ENCODE measurements around the gene PGLYRP3. TPM values are rescaled to one million over a fixed set of nuclear protein-coding genes. Genes with fewer than 3 reads are reported as not detected.

Gene PGLYRP3
- total RNA-seq, 1 experiment from 2014 or later: not detected

GRCh38 chr1:153260585-153261280, 52.0 kb downstream of the PGLYRP3 start:
- no peak for DNase-seq (ENCODE audit: low spot score)

- DNase-seq (ENCODE audit: low spot score): no peak
These were observed 53.4 kb downstream of the PGLYRP3 start, which contains the start of gene LORICRIN for GRCh38 chr1:153259387-153259786. LORICRIN (plus strand) TSS chr1:153259687; CDS start chr1:153260950, 1,263 bp downstream.

- DNase-seq (ENCODE audit: low spot score): no peak
These were observed 59.1 kb downstream of the PGLYRP3 start for GRCh38 chr1:153253693-153254092.

- no peak for DNase-seq (ENCODE audit: low spot score)
These were observed 59.7 kb downstream of the PGLYRP3 start for GRCh38 chr1:153253076-153253475.

- no peak for DNase-seq (ENCODE audit: low spot score)
These were observed 60.8 kb downstream of the PGLYRP3 start for GRCh38 chr1:153251988-153252387.

- DNase-seq (ENCODE audit: low spot score): no peak
These were observed 61.2 kb downstream of the PGLYRP3 start for GRCh38 chr1:153251562-153251961.

GRCh38 chr1:153251087-153251486, 61.7 kb downstream of the PGLYRP3 start:
- no peak for DNase-seq (ENCODE audit: low spot score)

- DNase-seq (ENCODE audit: low spot score): no peak
These were observed 62.6 kb downstream of the PGLYRP3 start for GRCh38 chr1:153250166-153250565.

GRCh38 chr1:153248176-153248879, 64.4 kb downstream of the PGLYRP3 start:
- DNase-seq (ENCODE audit: low spot score): no peak

Other genes starting within 250 kb of the PGLYRP3 start
- gene SPRR2B, start 241.3 kb downstream of the PGLYRP3 start, total RNA-seq (2014; rRNA removed; shearing (Covaris generic)): not detected in 2 replicates
- gene SPRR2E, start 218.4 kb downstream of the PGLYRP3 start, total RNA-seq (2014; rRNA removed; shearing (Covaris generic)): not detected in 2 replicates
- gene SPRR2F, start 199.4 kb downstream of the PGLYRP3 start, total RNA-seq (2014; rRNA removed; shearing (Covaris generic)): not detected in 2 replicates
- gene SPRR2G, start 162.1 kb downstream of the PGLYRP3 start, total RNA-seq (2014; rRNA removed; shearing (Covaris generic)): not detected in 2 replicates
- not detected in 2 replicates for gene LELP1, start 109.5 kb downstream of the PGLYRP3 start, total RNA-seq (2014; rRNA removed; shearing (Covaris generic))
- gene PRR9, start 95.4 kb downstream of the PGLYRP3 start, total RNA-seq (2014; rRNA removed; shearing (Covaris generic)): not detected in 2 replicates
- not detected in 2 replicates for gene LORICRIN, start 53.3 kb downstream of the PGLYRP3 start, total RNA-seq (2014; rRNA removed; shearing (Covaris generic))
- gene PGLYRP4, start 35.9 kb upstream of the PGLYRP3 start, total RNA-seq (2014; rRNA removed; shearing (Covaris generic)): not detected in 2 replicates
- gene S100A9, start 44.9 kb upstream of the PGLYRP3 start, total RNA-seq (2014; rRNA removed; shearing (Covaris generic)): not detected in 2 replicates
- not detected in 2 replicates for gene S100A12, start 62.7 kb upstream of the PGLYRP3 start, total RNA-seq (2014; rRNA removed; shearing (Covaris generic))
- gene S100A8, start 78.1 kb upstream of the PGLYRP3 start, total RNA-seq (2014; rRNA removed; shearing (Covaris generic)): not detected in 2 replicates
- gene S100A7A, start 103.6 kb upstream of the PGLYRP3 start, total RNA-seq (2014; rRNA removed; shearing (Covaris generic)): not detected in 2 replicates
- gene S100A7, start 147.7 kb upstream of the PGLYRP3 start, total RNA-seq (2014; rRNA removed; shearing (Covaris generic)): not detected in 2 replicates
- 1,463 and 1,751 TPM in 2 replicates for gene S100A6, start 223.0 kb upstream of the PGLYRP3 start, total RNA-seq (2014; rRNA removed; shearing (Covaris generic))
- 1.1 and 6.1 TPM in 2 replicates for gene S100A5, start 228.0 kb upstream of the PGLYRP3 start, total RNA-seq (2014; rRNA removed; shearing (Covaris generic))
- 3,194 and 3,572 TPM in 2 replicates for gene S100A4, start 232.9 kb upstream of the PGLYRP3 start, total RNA-seq (2014; rRNA removed; shearing (Covaris generic))
- gene S100A3, start 236.3 kb upstream of the PGLYRP3 start, total RNA-seq (2014; rRNA removed; shearing (Covaris generic)): 90.9 and 103 TPM in 2 replicates